Ishikawa (cell line): ENCODE data around the gene RASA3.

Experiments used
- CEBPB ChIP-seq: IDR thresholded peaks from 2 replicates; pipeline ENCODE4 v1.6.1; 2012
- CREB1 ChIP-seq: IDR thresholded peaks from 2 replicates; pipeline ENCODE4 v1.6.1; 2012; ENCODE audit warnings: low read depth
- EGR1 ChIP-seq: IDR thresholded peaks from 2 replicates; pipeline ENCODE4 v1.6.1; 2012
- EP300 ChIP-seq: IDR thresholded peaks from 2 replicates; pipeline ENCODE4 v1.6.1; 2012; ENCODE audit warnings: borderline replicate concordance
- FOXM1 ChIP-seq: IDR thresholded peaks from 2 replicates; pipeline ENCODE4 v1.6.1; 2012; ENCODE audit warnings: low read depth, borderline replicate concordance
- MAX ChIP-seq: IDR thresholded peaks from 2 replicates; pipeline ENCODE4 v1.6.1; 2012
- NFIC ChIP-seq: IDR thresholded peaks from 2 replicates; pipeline ENCODE4 v1.6.1; 2012
- RAD21 ChIP-seq: IDR thresholded peaks from 2 replicates; pipeline ENCODE4 v1.6.1; 2012; ENCODE audit warnings: low read depth
- REST ChIP-seq: IDR thresholded peaks from 2 replicates; pipeline ENCODE4 v1.6.1; 2012; ENCODE audit warnings: low read depth, mild to moderate bottlenecking
- TAF1 ChIP-seq: IDR thresholded peaks from 2 replicates; pipeline ENCODE4 v1.6.1; 2012; ENCODE audit warnings: low read depth, mild to moderate bottlenecking
- TCF12 ChIP-seq: IDR thresholded peaks from 2 replicates; pipeline ENCODE4 v1.6.1; 2012; ENCODE audit warnings: low read depth
- TEAD4 ChIP-seq: IDR thresholded peaks from 2 replicates; pipeline ENCODE4 v1.6.1; 2012
- USF1 ChIP-seq: IDR thresholded peaks from 2 replicates; pipeline ENCODE4 v1.6.1; 2012
- YY1 ChIP-seq: IDR thresholded peaks from 2 replicates; pipeline ENCODE4 v1.6.1; 2012; ENCODE audit warnings: low read depth
- ZBTB7A ChIP-seq: IDR thresholded peaks from 2 replicates; pipeline ENCODE4 v1.6.1; 2012; ENCODE audit warnings: low read depth

Gene RASA3

GRCh38 chr13:113933901-113934300 is 198.5 kb downstream of the RASA3 start:
- no peak for TF ChIP-seq CEBPB
- TF ChIP-seq REST: no peak
- TF ChIP-seq NFIC: no peak
- no peak for TF ChIP-seq CREB1
- no peak for TF ChIP-seq FOXM1
- no peak for TF ChIP-seq ZBTB7A
- TF ChIP-seq TEAD4: no peak
- no peak for TF ChIP-seq YY1
- no peak for TF ChIP-seq RAD21
- TF ChIP-seq USF1: no peak
- TF ChIP-seq MAX: no peak
- TF ChIP-seq TCF12: no peak
- TF ChIP-seq TAF1: no peak
- no peak for TF ChIP-seq EGR1
- TF ChIP-seq EP300: no peak

GRCh38 chr13:113931841-113932459 is 200.5 kb downstream of the RASA3 start:
- TF ChIP-seq REST: no peak
- TF ChIP-seq EP300: no peak
- no peak for TF ChIP-seq RAD21
- TF ChIP-seq FOXM1: no peak
- no peak for TF ChIP-seq ZBTB7A
- no peak for TF ChIP-seq CREB1
- TF ChIP-seq YY1: no peak
- no peak for TF ChIP-seq TAF1

- TF ChIP-seq EP300: no peak
Observed at GRCh38 chr13:113930671-113931637, 201.5 kb downstream of the RASA3 start.

- TF ChIP-seq NFIC (no peak), TAF1 (no peak), TCF12 (no peak), RAD21 (peak; percentile 41), FOXM1 (no peak), MAX (no peak), REST (no peak)
Observed at GRCh38 chr13:113929628-113930615, 202.5 kb downstream of the RASA3 start.
